ENCODE results near the gene RASA3.

GRCh38 chr13:114009590-114010400, 122.6 kb downstream of the RASA3 start:
- no peak for TF ChIP-seq EP300 (IDR thresholded peaks at IDR 0.05; ENCODE audit: borderline replicate concordance in 1 of 2, low read depth in 2 of 2, low read length in 2 of 2)
- TF ChIP-seq ASH2L (IDR thresholded peaks at IDR 0.05; ENCODE audit: low read length): no peak
- TF ChIP-seq POLR2A (IDR thresholded peaks at IDR 0.05; ENCODE audit: control extremely low read depth in 1 of 2, low read depth in 2 of 2, low read length in 2 of 2): no peak
- TF ChIP-seq CTCF (IDR thresholded peaks at IDR 0.05; ENCODE audit: control extremely low read depth in 1 of 3, insufficient read depth in 1 of 3, low read depth in 1 of 3, low read length in 3 of 3): no peak
- TF ChIP-seq USF2 (IDR thresholded peaks at IDR 0.05; ENCODE audit: low read length): no peak
- TF ChIP-seq ATF2 (IDR thresholded peaks at IDR 0.05; ENCODE audit: low read length): no peak
- TF ChIP-seq EZH2 (IDR thresholded peaks at IDR 0.05; ENCODE audit: low read depth, low read length, severe bottlenecking): no peak
- no peak for TF ChIP-seq BACH1 (IDR thresholded peaks at IDR 0.05; ENCODE audit: low read length)
- TF ChIP-seq CHD2 (IDR thresholded peaks at IDR 0.05; ENCODE audit: low read length): no peak
- no peak for TF ChIP-seq SIRT6 (IDR thresholded peaks at IDR 0.05; ENCODE audit: low read length)
- no peak for TF ChIP-seq POLR2AphosphoS5 (IDR thresholded peaks at IDR 0.05; ENCODE audit: low read depth, low read length)
- TF ChIP-seq PHF8 (conservative IDR thresholded peaks at IDR 0.05; ENCODE audit: low read depth, low read length): no peak
- no peak for TF ChIP-seq SP1 (IDR thresholded peaks at IDR 0.05; ENCODE audit: low read depth, low read length)
